ENCODE measurements around the gene MADD. TPM values are rescaled to one million over a fixed set of nuclear protein-coding genes. Genes with fewer than 3 reads are reported as not detected.

MADD gene
- total RNA-seq, 1 experiment from 2014 or later, result 24.8 TPM

DNA sequence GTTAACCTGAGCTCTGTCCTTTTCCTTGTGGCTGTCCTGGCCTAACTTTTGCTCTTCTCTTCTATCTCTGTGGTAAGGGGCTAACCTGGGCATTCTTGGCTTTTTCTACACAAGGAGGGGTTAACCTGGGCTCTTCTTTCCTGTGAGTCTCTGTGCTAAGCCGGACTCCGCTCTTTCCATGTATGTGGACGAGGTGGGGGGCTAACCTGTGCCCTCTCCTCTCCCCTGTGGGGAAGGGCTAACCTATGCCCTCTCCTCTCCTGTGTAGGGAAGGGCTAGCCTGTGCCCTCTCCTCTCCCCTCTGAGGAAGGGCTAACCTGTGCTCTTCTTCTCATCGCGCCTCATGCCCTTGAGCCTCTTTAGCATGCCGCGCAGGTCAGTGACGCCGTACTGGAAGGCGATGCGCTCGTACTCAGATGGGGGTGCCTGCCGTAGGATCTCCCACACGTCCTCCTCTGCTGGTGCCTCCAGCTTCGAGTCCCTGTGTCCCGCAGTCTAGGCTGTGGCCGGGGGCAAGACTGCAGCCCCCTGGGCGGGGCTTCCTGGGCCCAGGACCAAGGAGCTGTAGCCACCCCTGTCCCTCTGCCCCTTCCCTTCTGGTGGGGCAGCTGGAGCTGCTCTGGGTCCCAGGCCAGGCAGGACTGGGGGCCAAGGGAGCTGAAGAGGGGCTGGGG lies 76.1 kb downstream of the MADD start:
- intact Hi-C loops (cut with micrococcal nuclease), result no loop called here
- H3K4me1 Mint-ChIP-seq (ENCODE audit: insufficient read depth, unreplicated experiment), result no peaks in the 10 kb centered on the region
- POLR2A ChIA-PET, result no interaction called here
- H3K27me3 Mint-ChIP-seq (ENCODE audit: insufficient read depth, unreplicated experiment), result no peaks in the 10 kb centered on the region
- TF ChIP-seq, protein P1, sequence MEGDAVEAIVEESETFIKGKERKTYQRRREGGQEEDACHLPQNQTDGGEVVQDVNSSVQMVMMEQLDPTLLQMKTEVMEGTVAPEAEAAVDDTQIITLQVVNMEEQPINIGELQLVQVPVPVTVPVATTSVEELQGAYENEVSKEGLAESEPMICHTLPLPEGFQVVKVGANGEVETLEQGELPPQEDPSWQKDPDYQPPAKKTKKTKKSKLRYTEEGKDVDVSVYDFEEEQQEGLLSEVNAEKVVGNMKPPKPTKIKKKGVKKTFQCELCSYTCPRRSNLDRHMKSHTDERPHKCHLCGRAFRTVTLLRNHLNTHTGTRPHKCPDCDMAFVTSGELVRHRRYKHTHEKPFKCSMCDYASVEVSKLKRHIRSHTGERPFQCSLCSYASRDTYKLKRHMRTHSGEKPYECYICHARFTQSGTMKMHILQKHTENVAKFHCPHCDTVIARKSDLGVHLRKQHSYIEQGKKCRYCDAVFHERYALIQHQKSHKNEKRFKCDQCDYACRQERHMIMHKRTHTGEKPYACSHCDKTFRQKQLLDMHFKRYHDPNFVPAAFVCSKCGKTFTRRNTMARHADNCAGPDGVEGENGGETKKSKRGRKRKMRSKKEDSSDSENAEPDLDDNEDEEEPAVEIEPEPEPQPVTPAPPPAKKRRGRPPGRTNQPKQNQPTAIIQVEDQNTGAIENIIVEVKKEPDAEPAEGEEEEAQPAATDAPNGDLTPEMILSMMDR (IDR thresholded peaks at IDR 0.05; ENCODE audit: unreplicated experiment), result no peak
- no peak overlapping the region for H3K27ac Mint-ChIP-seq (ENCODE audit: low read depth, unreplicated experiment)
- no peak for DNase-seq (ENCODE audit: unreplicated experiment)
- H3K4me3 Mint-ChIP-seq (ENCODE audit: unreplicated experiment), result no peak overlapping the region
- no peaks in the 10 kb centered on the region for H3K36me3 Mint-ChIP-seq (ENCODE audit: insufficient read depth, unreplicated experiment)
- BruUV-seq (replicated peaks), result no TSS peak
- CTCF ChIA-PET, result interaction anchor here (0.6 to 1.0 kb wide), 2 partner anchors 9 to 20 kb away, joined by 3 to 10 read pairs; no protein-coding TSS in a partner anchor
- H3K9me3 Mint-ChIP-seq (ENCODE audit: unreplicated experiment), result no peaks in the 10 kb centered on the region

DNA sequence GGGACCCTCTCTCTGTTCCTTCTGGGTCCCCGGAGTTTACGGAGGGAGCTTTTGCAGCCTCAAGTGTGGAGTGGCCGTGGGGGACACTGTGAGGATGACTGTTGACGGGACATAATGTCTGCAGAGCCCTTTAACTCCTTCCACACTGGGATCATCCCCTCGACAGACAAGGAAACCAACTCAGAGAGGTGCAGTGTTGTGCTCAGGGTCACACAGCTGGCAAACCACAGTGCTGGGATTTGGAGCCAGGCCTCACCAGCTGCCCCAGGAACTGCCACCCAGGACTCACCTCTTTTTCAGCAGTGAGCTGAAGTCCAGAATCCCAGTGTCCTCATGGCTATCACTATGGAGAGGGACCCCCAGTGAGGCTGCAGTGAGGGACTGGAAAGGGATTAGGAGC lies 77.2 kb downstream of the MADD start:
- ChIA-PET POLR2A (no interaction called here), CTCF (interaction anchor here (0.9 kb wide), 1 partner anchor 27 kb away, joined by 4 read pairs; no protein-coding TSS in a partner anchor)
- no peaks in the 10 kb centered on the region for H3K4me1 Mint-ChIP-seq (ENCODE audit: insufficient read depth, unreplicated experiment)
- no peaks in the 10 kb centered on the region for H3K36me3 Mint-ChIP-seq (ENCODE audit: insufficient read depth, unreplicated experiment)
- TF ChIP-seq, protein P1 (IDR thresholded peaks at IDR 0.05; ENCODE audit: unreplicated experiment), result no peak
- intact Hi-C loops (cut with micrococcal nuclease), result no loop called here
- no peak overlapping the region for H3K27ac Mint-ChIP-seq (ENCODE audit: low read depth, unreplicated experiment)
- no peaks in the 10 kb centered on the region for H3K27me3 Mint-ChIP-seq (ENCODE audit: insufficient read depth, unreplicated experiment)
- no peak overlapping the region for H3K4me3 Mint-ChIP-seq (ENCODE audit: unreplicated experiment)
- no peak for DNase-seq (ENCODE audit: unreplicated experiment)
- H3K9me3 Mint-ChIP-seq (ENCODE audit: unreplicated experiment), result no peaks in the 10 kb centered on the region
- no TSS peak for BruUV-seq (replicated peaks)

DNA sequence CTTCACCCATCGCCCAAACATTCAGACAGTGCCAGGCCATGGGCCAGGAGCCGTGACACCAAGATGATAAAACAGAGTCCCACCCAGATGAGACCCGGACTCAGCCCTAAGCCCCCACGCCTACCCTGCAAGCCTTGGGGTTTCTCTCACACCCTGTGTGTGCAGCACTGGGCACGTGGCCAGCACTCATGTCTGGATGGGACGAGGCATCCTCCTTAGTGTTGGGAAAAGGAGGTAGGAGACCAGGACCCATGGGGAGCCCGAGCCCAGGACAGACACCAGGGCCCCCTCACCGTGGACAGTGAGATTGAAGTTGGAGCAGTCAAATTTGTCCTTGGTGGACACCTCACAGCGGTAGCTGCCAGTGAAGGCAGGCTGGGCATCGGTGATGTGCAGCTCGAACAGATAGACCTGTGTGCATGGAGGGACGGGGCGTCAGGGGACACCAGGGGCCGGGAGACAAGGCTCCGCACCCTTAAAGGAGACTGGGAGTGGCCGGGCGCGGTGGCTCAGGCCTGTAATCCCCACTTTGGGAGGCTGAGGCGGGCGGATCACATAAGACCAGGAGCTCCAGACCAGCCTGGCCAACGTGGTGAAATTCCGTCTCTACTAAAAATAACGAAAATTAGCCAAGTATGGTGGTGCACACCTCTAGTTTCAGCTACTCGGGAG lies 78.3 kb downstream of the MADD start:
- H3K36me3 Mint-ChIP-seq (ENCODE audit: insufficient read depth, unreplicated experiment), result no peaks in the 10 kb centered on the region
- intact Hi-C loops (cut with micrococcal nuclease), result loop anchor here (2.0 kb wide), 1 partner anchor 89 kb away; no protein-coding TSS in a partner anchor
- no peaks in the 10 kb centered on the region for H3K9me3 Mint-ChIP-seq (ENCODE audit: unreplicated experiment)
- ChIA-PET CTCF (interaction anchor here (0.8 kb wide), 1 partner anchor 45 kb away, joined by 3 read pairs; no protein-coding TSS in a partner anchor), POLR2A (no interaction called here)
- no peaks in the 10 kb centered on the region for H3K27me3 Mint-ChIP-seq (ENCODE audit: insufficient read depth, unreplicated experiment)
- DNase-seq (ENCODE audit: unreplicated experiment), result no peak
- TF ChIP-seq, protein P1 (IDR thresholded peaks at IDR 0.05; ENCODE audit: unreplicated experiment), result no peak
- no peaks in the 10 kb centered on the region for H3K4me1 Mint-ChIP-seq (ENCODE audit: insufficient read depth, unreplicated experiment)
- no TSS peak for BruUV-seq (replicated peaks)
- no peak overlapping the region for H3K4me3 Mint-ChIP-seq (ENCODE audit: unreplicated experiment)
- H3K27ac Mint-ChIP-seq (ENCODE audit: low read depth, unreplicated experiment), result no peak overlapping the region

DNA sequence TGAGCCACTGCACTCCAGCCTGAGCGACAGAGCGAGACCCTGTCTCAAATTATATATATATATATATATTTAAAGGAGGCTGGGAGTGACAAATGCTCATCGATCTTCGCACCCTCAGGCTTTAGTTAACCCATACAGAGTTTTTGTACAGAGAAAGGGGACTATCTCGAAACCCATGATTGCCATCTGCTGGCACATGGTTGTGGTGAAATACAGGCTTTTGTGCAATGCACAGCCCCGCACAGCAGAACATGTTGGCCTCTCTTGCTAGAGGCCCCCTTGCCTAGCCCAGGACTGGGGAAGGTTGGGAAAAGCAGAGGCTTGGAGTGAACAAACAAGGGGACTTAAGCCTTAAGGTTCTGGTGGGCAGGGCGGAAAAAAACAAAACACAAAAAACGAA lies 78.9 kb downstream of the MADD start:
- TF ChIP-seq, protein P1 (IDR thresholded peaks at IDR 0.05; ENCODE audit: unreplicated experiment), result peak; percentile 9
- H3K27ac Mint-ChIP-seq (ENCODE audit: low read depth, unreplicated experiment), result no peak overlapping the region
- no peak overlapping the region for H3K4me3 Mint-ChIP-seq (ENCODE audit: unreplicated experiment)
- no peaks in the 10 kb centered on the region for H3K4me1 Mint-ChIP-seq (ENCODE audit: insufficient read depth, unreplicated experiment)
- POLR2A ChIA-PET, result no interaction called here
- CTCF ChIA-PET, result interaction anchor here (0.8 kb wide), 1 partner anchor 45 kb away, joined by 3 read pairs; no protein-coding TSS in a partner anchor
- no peaks in the 10 kb centered on the region for H3K9me3 Mint-ChIP-seq (ENCODE audit: unreplicated experiment)
- H3K36me3 Mint-ChIP-seq (ENCODE audit: insufficient read depth, unreplicated experiment), result no peaks in the 10 kb centered on the region
- no TSS peak for BruUV-seq (replicated peaks)
- DNase-seq (ENCODE audit: unreplicated experiment), result peak; percentile 47
- intact Hi-C loops (cut with micrococcal nuclease), result loop anchor here (2.0 kb wide), 1 partner anchor 90 kb away; no protein-coding TSS in a partner anchor
- no peaks in the 10 kb centered on the region for H3K27me3 Mint-ChIP-seq (ENCODE audit: insufficient read depth, unreplicated experiment)
